GM19035 (cell line): Measurements from ENCODE around the gene SMARCD2.

ENCODE experiments used
- ATAC-seq: cut with Tn5 transposase; IDR thresholded peaks from one replicate; pipeline ENCODE4 v1.9.1; 2021; ENCODE audit not compliant: unreplicated experiment

The SMARCD2 gene

DNA sequence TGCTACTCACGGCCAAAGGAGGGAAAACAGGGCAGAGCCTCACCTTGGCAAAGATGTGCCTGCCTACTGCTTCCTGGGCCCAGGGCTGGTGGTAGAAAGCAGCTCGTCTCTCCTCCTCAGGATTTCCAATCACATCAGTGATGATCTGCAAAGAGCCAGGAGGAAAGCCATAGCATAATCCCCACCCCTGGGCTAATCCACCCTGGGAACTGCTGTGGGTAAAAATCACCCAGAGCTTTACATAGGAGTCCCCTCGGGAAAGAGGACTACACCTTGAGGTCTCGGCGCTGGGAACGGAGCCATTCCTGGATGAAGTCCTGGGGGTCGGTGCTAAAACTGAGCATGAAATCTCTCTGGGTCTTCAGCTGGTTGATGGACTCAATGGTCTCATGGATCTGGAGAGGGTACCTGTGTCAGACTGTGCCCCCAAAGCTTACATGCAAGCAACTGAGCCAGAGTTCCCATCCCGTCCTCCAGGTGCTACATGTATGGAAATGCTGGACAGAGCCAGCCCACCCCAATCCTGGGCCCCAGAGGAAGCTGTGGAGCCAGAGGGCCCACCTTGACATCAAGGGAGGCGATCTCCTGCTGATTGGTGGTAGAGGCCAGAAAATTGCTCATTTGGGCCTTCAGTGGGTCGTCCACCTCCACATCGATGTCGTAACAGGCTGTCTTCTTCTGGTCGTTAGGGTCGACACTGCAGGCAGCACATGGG is 9.3 kb downstream of the SMARCD2 start:
- ATAC-seq: no peak

- no peak for ATAC-seq
Measured at GRCh38 chr17:63832455-63832854, 10.0 kb downstream of the SMARCD2 start.

- ATAC-seq: no peak
Measured at GRCh38 chr17:63832014-63832413, 10.5 kb downstream of the SMARCD2 start.

DNA sequence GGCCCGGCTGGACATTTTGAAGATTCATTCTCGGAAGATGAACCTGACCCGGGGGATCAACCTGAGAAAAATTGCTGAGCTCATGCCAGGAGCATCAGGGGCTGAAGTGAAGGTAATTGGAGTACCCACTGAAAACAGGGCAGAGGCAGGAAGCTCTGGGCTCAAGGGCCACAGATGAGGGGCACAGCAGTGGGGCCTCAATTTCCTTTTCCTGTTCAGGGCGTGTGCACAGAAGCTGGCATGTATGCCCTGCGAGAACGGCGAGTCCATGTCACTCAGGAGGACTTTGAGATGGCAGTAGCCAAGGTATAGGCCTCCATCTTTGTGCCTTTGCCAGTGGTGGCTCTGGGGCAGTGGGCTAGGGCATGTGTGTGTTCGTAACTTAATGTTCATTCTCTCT is 11.0 kb downstream of the SMARCD2 start:
- no peak for ATAC-seq

DNA sequence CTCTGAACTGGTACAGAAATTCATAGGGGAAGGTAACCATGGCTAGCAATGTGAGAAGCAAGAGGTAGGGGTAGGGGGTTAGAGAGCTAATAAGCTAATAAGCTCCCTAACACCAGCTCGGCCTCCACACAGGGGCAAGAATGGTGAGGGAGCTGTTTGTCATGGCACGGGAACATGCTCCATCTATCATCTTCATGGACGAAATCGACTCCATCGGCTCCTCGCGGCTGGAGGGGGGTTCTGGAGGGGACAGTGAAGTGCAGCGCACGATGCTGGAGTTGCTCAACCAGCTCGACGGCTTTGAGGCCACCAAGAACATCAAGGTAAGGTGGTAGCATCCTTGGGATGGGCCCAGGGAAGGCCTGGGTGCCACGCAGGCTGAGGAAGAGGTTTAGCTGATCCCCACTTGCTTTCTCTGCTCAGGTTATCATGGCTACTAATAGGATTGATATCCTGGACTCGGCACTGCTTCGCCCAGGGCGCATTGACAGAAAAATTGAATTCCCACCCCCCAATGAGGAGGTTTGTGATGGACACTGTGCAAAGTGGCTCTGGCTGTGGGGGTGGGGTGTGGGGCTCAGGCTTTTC is 11.5 kb downstream of the SMARCD2 start:
- no peak for ATAC-seq

- no peak for ATAC-seq
Measured at GRCh38 chr17:63830278-63830677, 12.2 kb downstream of the SMARCD2 start.

- ATAC-seq: no peak
Measured at GRCh38 chr17:63828936-63829335, 13.5 kb downstream of the SMARCD2 start.

- no peak for ATAC-seq
Measured at GRCh38 chr17:63827801-63828221, 14.7 kb downstream of the SMARCD2 start.

DNA sequence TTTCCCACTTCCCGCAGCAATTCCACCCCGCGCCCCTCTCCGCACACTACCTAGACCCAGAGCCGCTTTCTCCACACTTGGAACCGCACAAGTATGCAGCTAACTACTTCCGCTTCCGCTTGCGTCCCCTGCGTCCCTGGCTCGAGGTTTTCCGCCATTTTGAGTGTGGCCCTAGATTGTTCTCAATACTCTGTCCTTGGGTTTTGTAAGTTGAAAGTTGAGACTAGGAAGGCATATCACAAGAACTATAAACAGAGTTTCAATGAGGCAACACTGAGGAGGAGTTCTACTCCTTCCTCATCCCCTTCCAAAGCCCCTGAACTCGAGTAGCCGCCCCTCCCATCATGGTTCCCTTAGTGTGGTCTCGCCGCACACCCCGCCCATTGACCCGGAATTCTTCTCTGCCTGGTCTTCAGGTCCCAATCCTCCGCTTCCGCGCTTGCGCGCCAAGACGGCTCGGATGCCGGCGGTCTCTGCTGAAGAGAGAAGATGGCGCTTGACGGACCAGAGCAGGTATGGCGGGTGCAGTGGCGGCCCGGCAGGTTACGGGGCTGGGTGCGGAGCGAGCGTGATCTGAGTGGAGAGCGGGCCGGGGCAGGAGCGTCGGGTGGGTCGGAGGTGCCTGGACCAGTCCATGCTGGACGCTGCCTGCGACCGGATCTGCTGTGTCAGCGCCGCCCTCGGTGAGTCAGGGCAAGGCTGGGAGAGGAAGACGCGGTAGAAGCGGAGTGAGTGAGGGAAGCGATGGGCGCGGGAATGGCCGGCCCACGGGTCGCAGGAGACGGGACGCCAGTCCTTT is 15.3 kb downstream of the SMARCD2 start, which contains the start of the genes FTSJ3 and PSMC5:
TSS of gene FTSJ3 (minus strand) at position 662 of the 799 bp plus-strand sequence. CDS start 761 bp downstream, outside the sequence.
TSS of gene PSMC5 (plus strand) at position 430 of the 799 bp plus-strand sequence. CDS start at position 490, 60 bp downstream.
- peak; percentile 87 for ATAC-seq

DNA sequence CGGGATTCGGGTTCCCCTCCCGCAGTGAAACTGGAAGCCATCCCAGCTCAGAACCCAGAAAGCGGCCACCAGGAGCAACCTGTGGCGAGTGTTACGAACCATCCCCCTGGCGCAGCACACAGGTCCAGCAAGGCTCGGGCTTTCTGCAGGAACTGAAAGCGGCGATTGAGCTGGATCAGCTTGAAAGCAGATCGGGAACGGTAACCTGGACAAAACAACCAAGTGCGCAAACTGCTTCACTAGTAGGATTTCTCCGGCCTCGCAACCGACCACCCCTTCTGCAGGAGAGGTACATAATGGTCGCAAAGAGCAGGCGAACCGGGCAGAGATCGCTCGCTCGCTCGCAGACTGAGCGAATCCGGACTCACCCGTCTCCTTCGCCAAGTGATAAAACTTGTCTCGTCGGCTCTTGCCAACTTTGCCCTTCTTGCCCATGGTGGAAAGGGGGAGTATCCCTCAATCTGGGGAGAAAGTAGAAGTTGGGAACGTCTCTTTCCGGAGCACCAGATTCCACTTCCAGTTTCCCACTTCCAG is 15.9 kb downstream of the SMARCD2 start:
- ATAC-seq: no peak

DNA sequence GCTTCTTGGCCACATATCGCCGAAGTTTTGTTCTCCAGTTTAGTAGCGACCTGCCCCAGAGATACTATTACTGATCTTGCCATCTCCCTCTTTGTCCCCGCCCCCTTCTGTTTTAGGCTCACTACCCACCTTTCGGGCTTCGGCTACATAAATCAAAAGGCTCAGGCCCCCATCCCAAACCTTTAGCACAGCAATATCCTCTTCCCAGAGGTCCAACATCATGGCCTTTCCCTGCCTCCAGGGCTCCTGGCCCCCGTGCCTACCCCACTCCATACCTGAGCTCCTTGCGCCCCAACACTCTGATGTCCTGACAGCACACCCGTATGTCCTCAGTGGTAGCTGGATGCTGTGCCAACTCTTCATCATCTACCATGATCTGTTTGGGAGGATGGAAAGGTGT is 18.1 kb downstream of the SMARCD2 start:
- ATAC-seq: no peak

GRCh38 chr17:63823659-63824331 is 18.7 kb downstream of the SMARCD2 start:
- no peak for ATAC-seq

DNA sequence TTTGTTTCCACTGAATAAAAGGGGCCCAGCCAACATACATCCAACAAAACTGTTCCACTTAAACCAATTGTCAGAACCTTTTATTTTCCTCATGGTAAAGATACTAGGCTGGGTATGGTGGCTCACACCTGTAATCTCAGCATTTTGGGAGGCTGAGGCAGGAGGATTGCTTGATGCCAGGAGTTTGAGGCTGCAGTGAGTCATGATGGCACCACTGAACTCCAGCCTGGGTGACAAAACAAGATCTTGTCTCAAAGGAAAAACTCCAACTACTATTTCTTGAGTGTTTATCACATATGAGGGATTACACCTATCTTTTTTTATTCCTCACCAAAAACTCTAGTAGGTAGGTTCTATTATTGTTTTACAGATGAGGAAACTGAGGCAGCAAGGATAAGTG is 19.9 kb downstream of the SMARCD2 start:
- ATAC-seq: no peak

- ATAC-seq: no peak
Measured at GRCh38 chr17:63821804-63822203, 20.7 kb downstream of the SMARCD2 start.

DNA sequence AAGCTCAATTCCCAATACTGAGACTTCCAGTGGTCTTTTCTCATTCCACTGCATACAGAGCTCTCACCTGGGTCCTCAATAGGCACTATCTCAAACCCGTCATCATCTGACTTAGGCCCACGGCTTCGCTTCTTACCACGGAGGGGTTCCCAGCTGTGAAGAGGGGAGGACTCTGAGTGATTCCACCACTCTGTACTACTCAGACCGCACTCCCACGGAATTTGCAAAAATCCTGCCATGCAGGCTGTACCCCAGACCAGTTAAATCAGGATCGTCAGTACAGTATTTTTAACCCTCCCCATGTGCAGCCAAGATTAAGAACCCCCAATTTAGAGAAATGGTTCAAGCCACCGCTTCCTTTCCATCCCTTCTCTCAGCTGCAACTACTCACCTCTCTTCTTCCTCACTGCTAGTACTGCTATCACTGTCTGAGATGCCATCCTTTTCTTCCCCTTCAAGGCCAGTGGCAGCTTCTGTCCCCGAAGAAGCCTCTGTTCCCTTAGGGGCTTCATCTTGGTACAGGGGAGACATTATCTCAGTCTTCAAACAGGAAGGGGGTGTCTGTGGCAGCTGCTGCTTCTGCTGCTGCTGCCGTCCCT is 21.4 kb downstream of the SMARCD2 start:
- no peak for ATAC-seq

DNA sequence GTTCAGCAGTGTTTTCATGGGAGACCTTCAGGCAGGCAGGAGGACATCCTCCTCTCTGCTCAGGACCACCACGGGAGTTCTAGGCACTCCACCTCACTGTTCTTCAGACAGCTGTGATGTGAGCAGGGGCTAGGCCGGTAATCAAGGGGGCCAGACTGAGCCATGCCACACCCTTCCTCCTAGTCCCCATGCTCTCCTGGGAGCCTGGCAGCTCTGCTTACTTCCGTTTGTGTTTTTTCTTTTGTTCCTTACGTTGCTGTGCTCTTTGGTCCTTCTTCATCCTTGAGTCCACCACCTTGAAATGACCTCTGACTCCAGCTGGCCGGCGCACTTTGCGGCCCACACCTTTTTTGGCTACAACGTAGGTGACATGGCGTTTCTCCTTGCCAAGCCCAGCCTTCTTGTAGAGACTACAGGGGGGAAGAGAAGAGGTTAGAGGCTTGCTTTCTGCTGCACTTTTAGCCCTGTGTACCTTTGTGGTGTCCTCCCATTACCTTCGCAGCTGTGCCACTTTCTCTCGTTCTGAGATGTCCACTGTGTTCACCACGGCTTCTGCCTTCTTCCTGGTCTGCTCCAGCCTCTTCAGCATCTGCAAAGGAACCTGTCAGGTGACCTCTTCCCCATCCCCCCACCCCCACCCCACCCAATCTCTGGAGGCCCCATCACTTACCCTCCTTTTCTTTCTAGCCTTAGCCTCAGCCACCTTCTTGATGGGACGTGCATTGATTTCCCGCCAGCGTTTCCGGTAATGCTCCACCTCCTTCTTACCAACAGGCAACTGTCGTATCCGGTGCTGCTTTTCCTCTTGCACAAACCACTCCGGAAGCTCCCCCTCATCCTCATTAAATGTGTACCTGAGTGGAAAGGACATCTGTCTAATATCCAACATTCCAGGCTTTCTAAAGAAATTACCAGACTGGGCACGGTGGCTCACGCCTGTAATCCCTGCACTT is 22.6 kb downstream of the SMARCD2 start:
- no peak for ATAC-seq

GRCh38 chr17:63819131-63819530 is 23.4 kb downstream of the SMARCD2 start:
- ATAC-seq: no peak

DNA sequence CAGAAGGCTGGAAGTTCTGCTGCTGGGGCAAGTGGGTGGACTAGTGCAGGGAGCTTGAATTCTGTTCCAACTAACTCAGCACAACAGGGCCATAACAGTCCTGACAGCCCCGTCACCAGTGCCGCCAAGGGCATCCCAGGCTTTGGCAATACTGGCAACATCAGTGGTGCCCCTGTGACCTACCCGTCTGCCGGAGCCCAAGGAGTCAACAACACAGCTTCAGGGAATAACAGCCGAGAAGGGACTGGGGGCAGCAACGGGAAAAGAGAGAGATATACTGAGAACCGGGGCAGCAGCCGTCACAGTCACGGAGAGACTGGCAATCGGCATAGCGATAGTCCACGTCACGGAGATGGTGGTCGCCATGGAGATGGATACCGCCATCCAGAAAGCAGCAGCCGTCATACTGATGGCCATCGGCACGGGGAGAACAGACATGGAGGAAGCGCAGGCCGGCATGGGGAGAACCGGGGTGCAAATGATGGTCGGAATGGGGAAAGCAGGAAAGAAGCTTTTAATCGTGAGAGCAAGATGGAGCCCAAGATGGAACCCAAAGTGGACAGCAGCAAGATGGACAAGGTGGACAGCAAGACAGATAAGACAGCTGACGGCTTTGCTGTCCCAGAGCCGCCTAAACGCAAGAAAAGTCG is 24.6 kb downstream of the SMARCD2 start:
- ATAC-seq: no peak

GRCh38 chr17:63816669-63817068 is 25.8 kb downstream of the SMARCD2 start:
- no peak for ATAC-seq
